ENCODE data around the gene DACH2.
"Not testable (repeated sequence)": the region's sequence is repeated elsewhere in the genome, so short reads cannot be mapped to it uniquely, and the experiment has no call there.

Gene DACH2

GRCh38 chrX:86148024-86148511 lies at the start of gene DACH2:
TSS of gene DACH2 (plus strand) at chrX:86148451.
- no peak for FAIRE-seq

- no peak for FAIRE-seq
These were observed 45.9 kb upstream of the DACH2 start for GRCh38 chrX:86102341-86102740.

- no peak for FAIRE-seq
These were observed 45.2 kb upstream of the DACH2 start for GRCh38 chrX:86103061-86103460.

GRCh38 chrX:86104526-86104925 lies 43.7 kb upstream of the DACH2 start:
- FAIRE-seq, result no peak

GRCh38 chrX:86121916-86122315 lies 26.3 kb upstream of the DACH2 start:
- no peak for FAIRE-seq

GRCh38 chrX:86133761-86134160 lies 14.5 kb upstream of the DACH2 start:
- FAIRE-seq, result peak; percentile 91

GRCh38 chrX:86137071-86137470 lies 11.2 kb upstream of the DACH2 start:
- no peak for FAIRE-seq

GRCh38 chrX:86141786-86142185 lies 6.5 kb upstream of the DACH2 start:
- FAIRE-seq, result no peak

GRCh38 chrX:86146102-86146501 lies 2.1 kb upstream of the DACH2 start:
- no peak for FAIRE-seq

- no peak for FAIRE-seq
These were observed 343 bp downstream of the DACH2 start for GRCh38 chrX:86148594-86148993.

GRCh38 chrX:86149119-86149518 lies 868 bp downstream of the DACH2 start:
- FAIRE-seq, result no peak

- no peak for FAIRE-seq
These were observed 6.3 kb downstream of the DACH2 start for GRCh38 chrX:86154553-86154952.

- FAIRE-seq, result no peak
These were observed 23.1 kb downstream of the DACH2 start for GRCh38 chrX:86171366-86171765.

GRCh38 chrX:86178906-86179305 lies 30.7 kb downstream of the DACH2 start:
- no peak for FAIRE-seq

GRCh38 chrX:86181325-86181724 lies 33.1 kb downstream of the DACH2 start:
- not testable (repeated sequence) for FAIRE-seq

- FAIRE-seq, result no peak
These were observed 44.6 kb downstream of the DACH2 start for GRCh38 chrX:86192827-86193226.

- FAIRE-seq, result no peak
These were observed 46.5 kb downstream of the DACH2 start for GRCh38 chrX:86194758-86195157.

GRCh38 chrX:86195343-86195742 lies 47.1 kb downstream of the DACH2 start:
- FAIRE-seq, result no peak

GRCh38 chrX:86197815-86198214 lies 49.6 kb downstream of the DACH2 start:
- FAIRE-seq, result no peak

- FAIRE-seq, result no peak
These were observed 62.5 kb downstream of the DACH2 start for GRCh38 chrX:86210772-86211171.

GRCh38 chrX:86215260-86215659 lies 67.0 kb downstream of the DACH2 start:
- no peak for FAIRE-seq

GRCh38 chrX:86237482-86237881 lies 89.2 kb downstream of the DACH2 start:
- no peak for FAIRE-seq

- no peak for FAIRE-seq
These were observed 93.3 kb downstream of the DACH2 start for GRCh38 chrX:86241547-86241946.

GRCh38 chrX:86263526-86263925 lies 115.3 kb downstream of the DACH2 start:
- FAIRE-seq, result no peak

GRCh38 chrX:86295293-86295692 lies 147.0 kb downstream of the DACH2 start:
- FAIRE-seq, result no peak

GRCh38 chrX:86322913-86323312 lies 174.7 kb downstream of the DACH2 start:
- no peak for FAIRE-seq

Data from G401.6 (cell line).